OCI-LY7 (cell line): ENCODE measurements around the gene NOD1.

Experiments used
- EZH2phosphoT487 ChIP-seq: fragments of 200-600 bp; sonication (generic); IDR thresholded peaks from 2 replicates; pipeline ENCODE4 v1.6.1; 2018; ENCODE audit warnings: low read depth, borderline replicate concordance, mild to moderate bottlenecking, mixed run types, antibody characterized with exemption, low read length, moderate library complexity, mixed read lengths
- TF ChIP-seq, protein P1 (sequence below): fragments of 200-600 bp; sonication (generic); conservative IDR thresholded peaks from 2 replicates; pipeline ENCODE4 v1.5.1; 2014; ENCODE audit warnings: mild to moderate bottlenecking, antibody characterized with exemption, low read length, moderate library complexity, mixed read lengths

DNA sequence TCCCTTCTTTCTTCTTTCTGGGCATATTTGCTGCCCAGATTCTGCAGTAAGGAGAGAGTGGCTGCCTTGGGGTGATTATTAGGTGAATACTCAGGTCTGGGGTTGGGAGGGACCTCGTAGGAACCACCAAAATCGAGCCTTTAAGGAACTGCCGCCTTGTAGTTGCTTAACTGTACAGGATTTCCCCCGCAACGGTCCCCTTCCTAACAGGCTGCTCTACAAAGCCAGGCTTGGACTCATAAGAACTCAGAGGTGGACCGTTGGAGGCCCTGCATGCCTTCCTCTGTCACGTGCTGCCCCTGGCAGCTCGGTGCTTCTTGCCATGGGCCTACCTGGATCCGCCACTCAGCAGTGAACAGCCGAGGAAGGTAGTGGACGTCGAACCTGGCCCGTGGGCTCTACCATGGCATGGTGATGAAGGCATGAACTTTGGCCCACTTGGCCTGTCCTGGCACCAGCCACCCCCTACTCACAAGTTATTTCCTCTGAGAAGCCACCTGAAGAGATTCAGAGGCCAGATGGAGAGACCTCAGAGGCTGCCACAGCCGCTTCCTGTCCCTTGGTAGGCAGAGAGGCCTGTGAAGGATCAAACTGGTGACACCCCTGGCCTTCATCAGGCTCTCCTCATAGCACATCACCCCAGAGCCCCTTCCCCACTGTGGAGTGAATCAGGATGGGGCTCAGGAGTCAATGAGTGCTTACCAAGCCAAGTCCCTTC lies 54.6 kb downstream of the NOD1 start:
- TF ChIP-seq, protein P1, sequence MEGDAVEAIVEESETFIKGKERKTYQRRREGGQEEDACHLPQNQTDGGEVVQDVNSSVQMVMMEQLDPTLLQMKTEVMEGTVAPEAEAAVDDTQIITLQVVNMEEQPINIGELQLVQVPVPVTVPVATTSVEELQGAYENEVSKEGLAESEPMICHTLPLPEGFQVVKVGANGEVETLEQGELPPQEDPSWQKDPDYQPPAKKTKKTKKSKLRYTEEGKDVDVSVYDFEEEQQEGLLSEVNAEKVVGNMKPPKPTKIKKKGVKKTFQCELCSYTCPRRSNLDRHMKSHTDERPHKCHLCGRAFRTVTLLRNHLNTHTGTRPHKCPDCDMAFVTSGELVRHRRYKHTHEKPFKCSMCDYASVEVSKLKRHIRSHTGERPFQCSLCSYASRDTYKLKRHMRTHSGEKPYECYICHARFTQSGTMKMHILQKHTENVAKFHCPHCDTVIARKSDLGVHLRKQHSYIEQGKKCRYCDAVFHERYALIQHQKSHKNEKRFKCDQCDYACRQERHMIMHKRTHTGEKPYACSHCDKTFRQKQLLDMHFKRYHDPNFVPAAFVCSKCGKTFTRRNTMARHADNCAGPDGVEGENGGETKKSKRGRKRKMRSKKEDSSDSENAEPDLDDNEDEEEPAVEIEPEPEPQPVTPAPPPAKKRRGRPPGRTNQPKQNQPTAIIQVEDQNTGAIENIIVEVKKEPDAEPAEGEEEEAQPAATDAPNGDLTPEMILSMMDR: no peak
- TF ChIP-seq EZH2phosphoT487: no peak
